SK-N-SH (cell line): ENCODE results near the gene TOX2. TPM values are rescaled to one million over a fixed set of nuclear protein-coding genes. Genes with fewer than 3 reads are reported as not detected.

Experiments used
- CTCF ChIA-PET: fragments of 300-600, 350-600 bp; formaldehyde crosslinking; extraction: SDS; loops from one replicate; lab custom pipeline; 2021; lab: Yijun Ruan, JAX
- POLR2A ChIA-PET: fragments of 350-600 bp; sonication (Branson Sonifier 250); formaldehyde crosslinking; extraction: SDS; loops from one replicate; lab custom pipeline; 2020; ENCODE audit warnings: antibody characterized with exemption, inconsistent platforms; lab: Yijun Ruan, JAX
- DNase-seq: peaks from one replicate; pipeline ENCODE4 v3.0.0; 2012
- H2AFZ ChIP-seq: fragments of 200-600 bp; sonication (generic); 2 replicates; pipeline ENCODE4 v1.8.1; 2016; ENCODE audit warnings: antibody characterized with exemption, mild to moderate bottlenecking, low read depth
- H3F3A ChIP-seq: fragments of 200-600 bp; sonication (generic); replicated peaks from 2 replicates; pipeline ENCODE3; 2016; ENCODE audit warnings: antibody characterized with exemption, mild to moderate bottlenecking; ENCODE audit not compliant: insufficient read depth
- H3K27ac ChIP-seq, 2 experiments: fragments of 200-500 bp in 1 of 2; fragments of 200-600 bp in 1 of 2; sonication (Bioruptor generic) in 1 of 2; sonication (generic), shearing (Covaris generic) in 1 of 2; 2 replicates each; pipeline versions ENCODE4 v1.5.1 to v1.6.1; 2014 to 2016; ENCODE audit warnings: low read depth in 2 of 2, inconsistent platforms in 1 of 2, low read length in 1 of 2, mild to moderate bottlenecking in 1 of 2, mixed read lengths in 1 of 2
- H3K27me3 ChIP-seq: fragments of 200-600 bp; sonication (generic), shearing (Covaris generic); 2 replicates; pipeline ENCODE4 v1.6.1; 2016; ENCODE audit warnings: mixed run types; ENCODE audit not compliant: insufficient read depth
- H3K36me3 ChIP-seq, 2 experiments: fragments of 200-500 bp in 1 of 2; fragments of 200-600 bp in 1 of 2; sonication (Bioruptor generic) in 1 of 2; sonication (generic) in 1 of 2; replicated peaks in 1 of 2; 2 replicates each; pipeline versions ENCODE3 to v1.5.1; 2014 to 2016; ENCODE audit warnings: low read length in 1 of 2, mild to moderate bottlenecking in 1 of 2; ENCODE audit not compliant: insufficient read depth in 2 of 2, control insufficient read depth in 1 of 2
- H3K4me1 ChIP-seq, 2 experiments: fragments of 200-500 bp in 1 of 2; fragments of 200-600 bp in 1 of 2; sonication (Bioruptor generic) in 1 of 2; sonication (generic), shearing (Covaris generic) in 1 of 2; 2 replicates each; pipeline versions ENCODE4 v1.5.1 to v1.6.1; 2014 to 2016; ENCODE audit warnings: low read depth in 1 of 2, low read length in 1 of 2, mixed run types in 1 of 2; ENCODE audit not compliant: insufficient read depth in 2 of 2, control insufficient read depth in 1 of 2
- H3K4me2 ChIP-seq: fragments of 200-600 bp; sonication (generic), shearing (Covaris generic); 2 replicates; pipeline ENCODE4 v1.6.1; 2017; ENCODE audit warnings: mixed run types
- H3K4me3 ChIP-seq, 2 experiments: fragments of 200-500 bp in 1 of 2; fragments of 200-600 bp in 1 of 2; sonication (Bioruptor generic) in 1 of 2; sonication (generic), shearing (Covaris generic) in 1 of 2; 2 replicates each; pipeline versions ENCODE4 v1.5.1 to v1.8.1; 2014 to 2016; ENCODE audit warnings: low read depth in 2 of 2, inconsistent platforms in 1 of 2, low read length in 1 of 2, mild to moderate bottlenecking in 1 of 2, mixed read lengths in 1 of 2, moderate library complexity in 1 of 2
- H3K79me2 ChIP-seq: fragments of 200-600 bp; sonication (generic); 2 replicates; pipeline ENCODE4 v1.8.1; 2017; ENCODE audit warnings: mild to moderate bottlenecking; ENCODE audit not compliant: insufficient read depth
- H3K9ac ChIP-seq: fragments of 200-600 bp; sonication (generic); 2 replicates; pipeline ENCODE4 v1.6.1; 2017; ENCODE audit warnings: mixed run types
- H3K9me2 ChIP-seq: fragments of 200-600 bp; sonication (generic); 2 replicates; pipeline ENCODE4 v1.6.1; 2017; ENCODE audit warnings: mixed run types
- H3K9me3 ChIP-seq: fragments of 200-600 bp; sonication (generic); 2 replicates; pipeline ENCODE4 v1.6.1; 2017; ENCODE audit warnings: mixed run types, mild to moderate bottlenecking, moderate library complexity
- H4K20me1 ChIP-seq: fragments of 200-600 bp; sonication (generic); 2 replicates; pipeline ENCODE4 v1.6.1; 2017; ENCODE audit warnings: mild to moderate bottlenecking, mixed run types; ENCODE audit not compliant: insufficient read depth
- CHD2 ChIP-seq: fragments of 150-350 bp; IDR thresholded peaks from 2 replicates; pipeline ENCODE4 v1.6.1; 2018; ENCODE audit warnings: low read length; ENCODE audit not compliant: partially characterized antibody
- EP300 ChIP-seq, 2 experiments: IDR thresholded peaks; 2 replicates each; pipeline versions ENCODE4 v1.4.0 to v1.6.1; 2012; ENCODE audit warnings: borderline replicate concordance in 1 of 2, low read depth in 1 of 2, low read length in 1 of 2
- EZH2phosphoT487 ChIP-seq: fragments of 200-600 bp; sonication (generic); IDR thresholded peaks from 2 replicates; pipeline ENCODE4 v1.6.1; 2017; ENCODE audit warnings: low read depth, mixed run types, mild to moderate bottlenecking, antibody characterized with exemption, moderate library complexity, borderline replicate concordance
- FOSL2 ChIP-seq: IDR thresholded peaks from 2 replicates; pipeline ENCODE4 v1.4.0; 2012; ENCODE audit warnings: low read depth, mild to moderate bottlenecking, moderate library complexity, borderline replicate concordance
- FOXM1 ChIP-seq: IDR thresholded peaks from 2 replicates; pipeline ENCODE4 v1.4.0; 2012; ENCODE audit warnings: low read depth, mild to moderate bottlenecking
- GABPA ChIP-seq: IDR thresholded peaks from 2 replicates; pipeline ENCODE4 v1.4.0; 2012; ENCODE audit warnings: low read depth, mild to moderate bottlenecking
- GATA2 ChIP-seq: sonication (generic); formaldehyde crosslinking; IDR thresholded peaks from 2 replicates; pipeline ENCODE4 v1.5.0; 2020; ENCODE audit warnings: mild to moderate bottlenecking, missing genetic modification reagents
- JUND ChIP-seq: IDR thresholded peaks from 2 replicates; pipeline ENCODE4 v1.4.0; 2012
- MEF2A ChIP-seq: IDR thresholded peaks from 2 replicates; pipeline ENCODE4 v1.4.0; 2012; ENCODE audit warnings: low read depth, borderline replicate concordance
- RCOR1 ChIP-seq: fragments of 150-350 bp; IDR thresholded peaks from 2 replicates; pipeline ENCODE4 v1.6.1; 2017; ENCODE audit warnings: antibody characterized with exemption, low read length
- RXRA ChIP-seq: IDR thresholded peaks from 2 replicates; pipeline ENCODE4 v1.4.0; 2012; ENCODE audit warnings: low read depth, mild to moderate bottlenecking, borderline replicate concordance
- SIN3A ChIP-seq: IDR thresholded peaks from 2 replicates; pipeline ENCODE4 v1.6.1; 2012; ENCODE audit warnings: low read depth, mild to moderate bottlenecking, low read length, moderate library complexity, borderline replicate concordance
- TEAD4 ChIP-seq: IDR thresholded peaks from 2 replicates; pipeline ENCODE4 v1.4.0; 2012; ENCODE audit warnings: mild to moderate bottlenecking, borderline replicate concordance; ENCODE audit not compliant: insufficient read depth
- WGBS: methylation state at CpG from one replicate; pipeline ENCODE4 v1.1.6; 2017; ENCODE audit warnings: low lambda C conversion rate; 5-methylcytosine and 5-hydroxymethylcytosine counted together
- polyA plus RNA-seq, 3 experiments: library from polyadenylated mRNA; depleted of rRNA; stranded (reverse); fragments of >200 nt; gene quantifications; 2 replicates each; pipeline ENCODE4 v1.2.3, GENCODE V29; 2012
- TF ChIP-seq, protein P1 (sequence below): fragments of 200-600 bp; sonication (generic); IDR thresholded peaks from 2 replicates; pipeline ENCODE4 v1.6.1; 2017; ENCODE audit warnings: antibody characterized with exemption, mild to moderate bottlenecking, moderate library complexity
- TF ChIP-seq, protein P2 (sequence below): IDR thresholded peaks from 2 replicates; pipeline ENCODE4; 2012
- TF ChIP-seq, protein P3 (sequence below): IDR thresholded peaks from 2 replicates; pipeline ENCODE4 v1.4.0; 2012; ENCODE audit warnings: low read depth, borderline replicate concordance

Gene TOX2
- polyA plus RNA-seq, 1 of the 3 experiments (the other 2 are of a cell fraction): 15.4 TPM

GRCh38 chr20:44053046-44053445 is 138.4 kb downstream of the TOX2 start:
- WGBS: 95% methylated on average over 3 of the region's 4 CpGs
- H3K9me2 ChIP-seq: no peaks in the 10 kb centered on the region
- H3K4me2 ChIP-seq: no peak overlapping the region

DNA sequence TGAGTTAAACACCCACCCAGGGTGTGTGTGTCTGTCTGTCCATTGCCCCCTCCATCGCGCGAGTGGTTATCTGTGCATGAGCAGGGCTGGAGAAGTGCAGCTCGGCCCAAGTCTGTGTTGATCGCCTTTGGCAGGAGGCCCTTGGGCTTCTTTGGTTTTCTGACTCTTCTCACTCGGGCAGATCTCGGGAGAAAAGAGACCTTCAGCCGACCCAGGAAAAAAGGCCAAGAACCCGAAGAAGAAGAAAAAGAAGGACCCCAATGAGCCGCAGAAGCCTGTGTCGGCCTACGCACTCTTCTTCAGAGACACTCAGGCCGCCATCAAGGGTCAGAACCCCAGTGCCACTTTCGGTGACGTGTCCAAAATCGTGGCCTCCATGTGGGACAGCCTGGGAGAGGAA is 139.5 kb downstream of the TOX2 start:
- no peaks in the 10 kb centered on the region for H3K79me2 ChIP-seq
- no peak overlapping the region for H3K4me3 ChIP-seq
- H3K9ac ChIP-seq: no peak overlapping the region
- DNase-seq: no peak
- H3K4me1 ChIP-seq: peaks cover 0 to 5% of the 10 kb centered on the region in 2 experiments; a peak in 1 of 4 replicates
- no peaks in the 10 kb centered on the region for H3K9me3 ChIP-seq
- no peak overlapping the region for H3K27ac ChIP-seq
- no peak overlapping the region for H2AFZ ChIP-seq
- no peaks in the 10 kb centered on the region for H3F3A ChIP-seq
- no peaks in the 10 kb centered on the region for H3K27me3 ChIP-seq
- WGBS: 96% methylated on average over 16 of the region's 16 CpGs
- TF ChIP-seq CHD2: no peak
- TF ChIP-seq, protein P1, sequence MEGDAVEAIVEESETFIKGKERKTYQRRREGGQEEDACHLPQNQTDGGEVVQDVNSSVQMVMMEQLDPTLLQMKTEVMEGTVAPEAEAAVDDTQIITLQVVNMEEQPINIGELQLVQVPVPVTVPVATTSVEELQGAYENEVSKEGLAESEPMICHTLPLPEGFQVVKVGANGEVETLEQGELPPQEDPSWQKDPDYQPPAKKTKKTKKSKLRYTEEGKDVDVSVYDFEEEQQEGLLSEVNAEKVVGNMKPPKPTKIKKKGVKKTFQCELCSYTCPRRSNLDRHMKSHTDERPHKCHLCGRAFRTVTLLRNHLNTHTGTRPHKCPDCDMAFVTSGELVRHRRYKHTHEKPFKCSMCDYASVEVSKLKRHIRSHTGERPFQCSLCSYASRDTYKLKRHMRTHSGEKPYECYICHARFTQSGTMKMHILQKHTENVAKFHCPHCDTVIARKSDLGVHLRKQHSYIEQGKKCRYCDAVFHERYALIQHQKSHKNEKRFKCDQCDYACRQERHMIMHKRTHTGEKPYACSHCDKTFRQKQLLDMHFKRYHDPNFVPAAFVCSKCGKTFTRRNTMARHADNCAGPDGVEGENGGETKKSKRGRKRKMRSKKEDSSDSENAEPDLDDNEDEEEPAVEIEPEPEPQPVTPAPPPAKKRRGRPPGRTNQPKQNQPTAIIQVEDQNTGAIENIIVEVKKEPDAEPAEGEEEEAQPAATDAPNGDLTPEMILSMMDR: no peak
- no peak for TF ChIP-seq TEAD4
- no peak for TF ChIP-seq GATA2 (CRISPR knock-in tag)
- TF ChIP-seq RXRA: no peak
- TF ChIP-seq, protein P2, sequence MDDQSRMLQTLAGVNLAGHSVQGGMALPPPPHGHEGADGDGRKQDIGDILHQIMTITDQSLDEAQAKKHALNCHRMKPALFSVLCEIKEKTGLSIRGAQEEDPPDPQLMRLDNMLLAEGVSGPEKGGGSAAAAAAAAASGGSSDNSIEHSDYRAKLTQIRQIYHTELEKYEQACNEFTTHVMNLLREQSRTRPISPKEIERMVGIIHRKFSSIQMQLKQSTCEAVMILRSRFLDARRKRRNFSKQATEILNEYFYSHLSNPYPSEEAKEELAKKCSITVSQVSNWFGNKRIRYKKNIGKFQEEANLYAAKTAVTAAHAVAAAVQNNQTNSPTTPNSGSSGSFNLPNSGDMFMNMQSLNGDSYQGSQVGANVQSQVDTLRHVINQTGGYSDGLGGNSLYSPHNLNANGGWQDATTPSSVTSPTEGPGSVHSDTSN: no peak
- TF ChIP-seq GABPA: no peak
- no peak for TF ChIP-seq RCOR1
- ChIA-PET POLR2A (no interaction called here), CTCF (interaction anchor here (0.8 to 3.0 kb wide), 4 partner anchors 15 to 304 kb away, joined by 3 to 13 read pairs (median 6); no protein-coding TSS in a partner anchor)
- no peak overlapping the region for H3K4me2 ChIP-seq
- H3K36me3 ChIP-seq: peaks cover 0 to 4% of the 10 kb centered on the region in 2 experiments
- no peaks in the 10 kb centered on the region for H3K9me2 ChIP-seq
- H4K20me1 ChIP-seq: no peaks in the 10 kb centered on the region

More at GRCh38 chr20:44053046-44053445, 138.4 kb downstream of the TOX2 start:
- H3K4me1 ChIP-seq: peaks cover 0 to 5% of the 10 kb centered on the region in 2 experiments; a peak in 1 of 4 replicates
- no peak for TF ChIP-seq FOXM1
- no peak for TF ChIP-seq EZH2phosphoT487
- no peak for TF ChIP-seq FOSL2
- no peak for TF ChIP-seq MEF2A
- no peak for TF ChIP-seq JUND
- TF ChIP-seq, protein P3, sequence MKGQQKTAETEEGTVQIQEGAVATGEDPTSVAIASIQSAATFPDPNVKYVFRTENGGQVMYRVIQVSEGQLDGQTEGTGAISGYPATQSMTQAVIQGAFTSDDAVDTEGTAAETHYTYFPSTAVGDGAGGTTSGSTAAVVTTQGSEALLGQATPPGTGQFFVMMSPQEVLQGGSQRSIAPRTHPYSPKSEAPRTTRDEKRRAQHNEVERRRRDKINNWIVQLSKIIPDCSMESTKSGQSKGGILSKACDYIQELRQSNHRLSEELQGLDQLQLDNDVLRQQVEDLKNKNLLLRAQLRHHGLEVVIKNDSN: no peak
- TF ChIP-seq SIN3A: no peak
- TF ChIP-seq EP300 (IDR thresholded peaks at IDR 0.05; ENCODE audit: borderline replicate concordance in 1 of 2, low read depth in 1 of 2, low read length in 1 of 2): no peak
- TF ChIP-seq, all 33 proteins: peak for 0
- Histone ChIP-seq H3K27me3 (no peaks in the 10 kb centered on the region), H3F3A (no peaks in the 10 kb centered on the region), H3K36me3 (peaks cover 0 to 4% of the 10 kb centered on the region in 2 experiments), H3K9ac (no peak overlapping the region), H2AFZ (no peak overlapping the region), H3K9me3 (no peaks in the 10 kb centered on the region), H3K4me3 (no peak overlapping the region), H4K20me1 (no peaks in the 10 kb centered on the region), H3K79me2 (no peaks in the 10 kb centered on the region), H3K27ac (no peak overlapping the region)
- no peak for DNase-seq
- ChIA-PET CTCF (interaction anchor here (0.6 to 1.1 kb wide), 2 partner anchors 31 to 303 kb away, joined by 3 read pairs; no protein-coding TSS in a partner anchor), POLR2A (no interaction called here)
